GM19452 (cell line): ENCODE data around the gene RND1.

Source experiments
- ATAC-seq: cut with Tn5 transposase; IDR thresholded peaks from one replicate; pipeline ENCODE4 v1.9.1; 2021; ENCODE audit not compliant: unreplicated experiment

The RND1 gene

GRCh38 chr12:48828293-48828692 lies 37.4 kb downstream of the RND1 start:
- no peak for ATAC-seq

- no peak for ATAC-seq
Observed at GRCh38 chr12:48827513-48828096, 38.1 kb downstream of the RND1 start.

- no peak for ATAC-seq
Observed at GRCh38 chr12:48827026-48827425, 38.6 kb downstream of the RND1 start.

GRCh38 chr12:48826209-48826855 lies 39.3 kb downstream of the RND1 start:
- ATAC-seq = no peak

GRCh38 chr12:48824905-48825304 lies 40.8 kb downstream of the RND1 start:
- ATAC-seq = no peak

- no peak for ATAC-seq
Observed at GRCh38 chr12:48824112-48824511, 41.6 kb downstream of the RND1 start.

GRCh38 chr12:48823281-48823680 lies 42.4 kb downstream of the RND1 start:
- ATAC-seq = no peak

GRCh38 chr12:48822711-48823110 lies 43.0 kb downstream of the RND1 start:
- no peak for ATAC-seq

- ATAC-seq = no peak
Observed at GRCh38 chr12:48822139-48822538, 43.5 kb downstream of the RND1 start.

GRCh38 chr12:48819986-48820725 lies 45.5 kb downstream of the RND1 start:
- ATAC-seq = no peak

- ATAC-seq = no peak
Observed at GRCh38 chr12:48818831-48819590, 46.7 kb downstream of the RND1 start.

- ATAC-seq = no peak
Observed at GRCh38 chr12:48817873-48818830, 47.5 kb downstream of the RND1 start, which contains the start of gene CACNB3. Gene CACNB3 (plus strand): TSS chr12:48818496. CDS start chr12:48818930, 434 bp downstream.

GRCh38 chr12:48816143-48816854 lies 49.4 kb downstream of the RND1 start:
- ATAC-seq = no peak

GRCh38 chr12:48815126-48816110 lies 50.3 kb downstream of the RND1 start:
- ATAC-seq = peak; percentile 36

- peak; percentile 86 for ATAC-seq
Observed at GRCh38 chr12:48814262-48815125, 51.2 kb downstream of the RND1 start.

GRCh38 chr12:48813465-48814261 lies 52.0 kb downstream of the RND1 start:
- no peak for ATAC-seq

- ATAC-seq = no peak
Observed at GRCh38 chr12:48812389-48812788, 53.3 kb downstream of the RND1 start.
